ENCODE measurements around the gene MFSD12.
"Not testable (repeated sequence)": the region's sequence is repeated elsewhere in the genome, so short reads cannot be mapped to it uniquely, and the experiment has no call there.

Gene MFSD12

GRCh38 chr19:3584036-3584802 is 26.8 kb upstream of the MFSD12 start:
- not testable (repeated sequence) for DNase-seq (ENCODE audit: low read depth in 2 of 2)

DNA sequence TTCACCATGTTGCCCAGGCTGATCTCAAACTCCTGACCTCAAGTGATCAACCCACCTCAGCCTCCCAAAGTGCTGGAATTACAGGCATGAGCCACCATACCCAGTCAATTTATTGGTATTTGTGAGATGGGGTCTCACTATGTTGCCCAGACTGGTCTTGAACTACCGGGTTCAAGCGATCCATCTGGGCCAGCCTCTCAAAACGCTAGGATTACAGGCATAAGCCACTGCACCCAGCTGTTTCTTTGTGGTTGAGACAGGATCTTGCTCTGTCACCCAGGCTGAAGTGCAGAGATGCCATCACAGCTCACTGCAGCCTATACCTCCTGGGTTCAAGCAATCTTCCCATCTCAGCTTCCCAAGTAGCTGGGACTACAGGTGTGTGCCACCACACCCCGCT is 24.4 kb upstream of the MFSD12 start:
- not testable (repeated sequence) for DNase-seq (ENCODE audit: low read depth in 2 of 2)

DNA sequence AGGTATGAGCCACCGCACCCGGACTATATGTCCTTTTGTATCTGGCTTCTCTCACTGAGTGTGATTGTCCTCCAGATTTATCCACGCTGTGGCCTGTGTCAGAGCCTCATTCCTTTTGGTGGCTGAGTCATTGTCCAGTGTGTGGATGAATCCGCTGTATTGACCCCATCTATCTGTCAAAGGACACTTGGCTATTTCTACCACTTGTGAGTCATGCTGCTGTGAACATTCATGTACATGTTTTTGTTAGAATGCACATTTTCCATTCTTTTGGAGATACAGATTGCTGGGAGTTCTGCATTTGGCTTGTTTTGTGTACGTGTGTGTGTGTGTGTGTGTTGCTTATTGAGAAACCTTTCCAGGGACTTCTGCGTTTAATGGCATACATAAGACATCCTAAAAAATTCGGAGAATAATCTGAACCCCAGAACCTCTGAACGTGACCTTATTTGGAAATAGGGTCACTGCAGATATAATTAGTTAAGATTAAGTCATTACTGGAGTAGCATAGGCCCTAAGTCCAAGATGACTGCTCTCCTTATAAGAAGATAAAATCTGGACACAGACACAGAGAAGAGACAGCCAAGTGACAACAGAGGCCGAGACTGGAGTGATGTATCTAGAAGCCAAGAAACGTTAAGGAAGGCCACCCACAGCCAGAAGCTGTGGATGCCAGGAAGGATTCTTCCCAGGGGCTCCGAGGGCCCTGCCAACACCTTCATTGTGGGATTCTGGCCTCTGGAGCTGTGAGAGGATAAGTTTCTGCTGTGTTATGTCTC is 23.0 kb upstream of the MFSD12 start:
- no peak for DNase-seq (ENCODE audit: low read depth in 2 of 2)

DNA sequence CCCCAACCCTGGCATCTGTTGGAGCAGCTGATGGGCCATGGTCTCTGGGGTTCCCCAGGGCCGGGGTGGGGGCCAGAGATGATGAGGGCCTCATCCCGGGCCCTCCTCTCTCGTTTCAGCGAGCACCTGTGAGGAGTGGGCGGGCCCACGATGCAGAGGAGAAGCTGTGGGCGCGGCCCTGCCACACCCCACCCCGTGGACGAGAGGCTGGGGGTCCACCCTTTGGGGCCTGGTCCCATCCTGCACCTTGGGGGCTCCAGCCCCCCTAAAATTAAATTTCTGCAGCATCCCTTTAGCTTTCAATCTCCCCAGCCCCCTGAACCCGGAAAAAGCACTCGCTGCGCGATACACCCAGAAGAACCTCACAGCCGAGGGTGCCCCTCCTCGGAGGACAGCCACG is 21.0 kb upstream of the MFSD12 start:
- no peak for DNase-seq (ENCODE audit: low read depth in 2 of 2)

DNA sequence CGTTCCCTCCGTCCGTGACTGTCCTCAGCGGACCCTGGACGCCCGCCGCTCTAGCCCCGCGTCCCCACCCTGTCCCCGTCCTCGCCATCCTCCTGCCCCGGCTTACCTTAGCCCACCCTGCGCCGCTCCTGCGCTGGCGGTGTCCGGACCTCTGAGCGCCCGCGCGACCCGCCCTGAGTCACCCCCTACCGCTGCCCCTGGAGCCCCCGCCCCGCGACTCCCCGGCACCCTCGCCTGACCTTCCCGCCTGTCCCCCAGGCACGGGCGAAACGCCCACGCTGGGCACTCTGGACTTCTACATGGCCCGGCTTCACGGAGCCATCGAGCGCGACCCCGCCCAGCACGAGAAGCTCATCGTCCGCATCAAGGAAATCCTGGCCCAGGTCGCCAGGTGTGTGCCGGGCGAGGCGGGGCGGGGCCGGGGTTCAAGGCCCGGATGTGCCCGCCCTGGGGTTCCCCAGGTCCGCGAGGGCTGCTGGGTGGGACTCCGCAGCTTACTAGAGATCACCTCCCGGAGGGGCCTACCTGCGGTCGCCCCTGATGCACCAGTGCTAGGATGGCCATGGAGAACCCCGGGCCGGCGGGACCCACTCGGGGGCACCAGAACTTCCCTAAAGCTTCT is 20.4 kb upstream of the MFSD12 start:
- DNase-seq (ENCODE audit: low read depth in 2 of 2): no peak

- no peak for DNase-seq (ENCODE audit: low read depth in 2 of 2)
These were observed 19.5 kb upstream of the MFSD12 start for GRCh38 chr19:3576696-3577443.

DNA sequence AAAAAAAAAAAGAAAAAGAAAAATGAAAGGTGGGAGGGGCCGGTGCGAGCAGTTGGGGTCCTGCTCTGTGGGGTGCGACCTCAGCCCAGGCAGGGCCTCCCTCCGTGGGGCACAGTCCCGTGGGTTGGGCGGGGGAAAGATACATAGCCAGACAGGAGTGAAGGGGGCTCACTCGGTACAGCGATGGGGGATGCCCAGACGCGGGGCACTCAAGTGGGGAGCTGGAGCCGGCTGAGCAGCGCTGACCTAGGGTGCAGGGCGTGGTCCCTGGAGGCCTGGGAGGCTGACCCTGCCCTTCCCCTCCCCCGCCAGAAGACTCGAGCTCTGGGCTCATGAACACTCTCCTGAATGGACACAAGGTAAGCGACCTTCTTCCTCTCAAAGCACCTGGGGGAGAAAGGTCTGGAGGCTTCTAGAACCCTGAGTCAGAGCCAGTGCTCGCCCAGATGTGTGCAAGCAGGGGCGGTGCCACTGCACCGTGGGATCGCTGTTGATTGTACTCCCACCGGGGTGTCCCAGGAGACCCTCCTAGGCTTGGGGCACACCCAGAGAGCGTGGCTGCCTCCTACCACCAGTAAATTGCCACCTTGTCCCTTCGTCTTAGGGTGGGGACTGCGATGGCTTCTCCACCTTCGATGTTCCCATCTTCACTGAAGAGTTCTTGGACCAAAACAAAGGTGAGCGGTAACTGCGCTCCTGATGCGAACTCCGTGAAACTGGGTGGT is 18.7 kb upstream of the MFSD12 start:
- no peak for DNase-seq (ENCODE audit: low read depth in 2 of 2)

DNA sequence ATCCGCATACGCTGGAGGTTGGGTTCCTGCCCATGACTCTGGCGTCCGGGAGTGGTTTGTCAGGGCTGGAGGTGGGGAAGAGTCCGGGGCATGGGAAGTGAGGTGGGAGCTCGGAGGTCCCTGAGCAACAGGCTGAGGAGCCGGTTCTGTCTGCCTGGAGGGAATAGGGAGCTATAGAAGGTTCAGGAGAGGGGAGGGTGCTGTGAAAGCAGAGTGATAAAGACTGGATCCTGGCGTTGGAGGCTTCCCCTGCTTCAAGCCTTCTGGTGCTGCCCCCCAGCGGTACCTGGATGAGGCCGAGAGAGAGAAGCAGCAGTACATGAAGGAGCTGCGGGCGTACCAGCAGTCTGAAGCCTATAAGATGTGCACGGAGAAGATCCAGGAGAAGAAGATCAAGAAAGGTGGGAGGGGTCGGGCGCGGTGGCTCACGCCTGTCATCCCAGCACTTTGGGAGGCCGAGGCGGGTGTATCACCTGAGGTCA is 17.9 kb upstream of the MFSD12 start:
- DNase-seq (ENCODE audit: low read depth in 2 of 2): no peak

GRCh38 chr19:3573858-3574637 is 16.7 kb upstream of the MFSD12 start:
- peak; percentile 47 to 61 for DNase-seq (ENCODE audit: low read depth in 2 of 2)

DNA sequence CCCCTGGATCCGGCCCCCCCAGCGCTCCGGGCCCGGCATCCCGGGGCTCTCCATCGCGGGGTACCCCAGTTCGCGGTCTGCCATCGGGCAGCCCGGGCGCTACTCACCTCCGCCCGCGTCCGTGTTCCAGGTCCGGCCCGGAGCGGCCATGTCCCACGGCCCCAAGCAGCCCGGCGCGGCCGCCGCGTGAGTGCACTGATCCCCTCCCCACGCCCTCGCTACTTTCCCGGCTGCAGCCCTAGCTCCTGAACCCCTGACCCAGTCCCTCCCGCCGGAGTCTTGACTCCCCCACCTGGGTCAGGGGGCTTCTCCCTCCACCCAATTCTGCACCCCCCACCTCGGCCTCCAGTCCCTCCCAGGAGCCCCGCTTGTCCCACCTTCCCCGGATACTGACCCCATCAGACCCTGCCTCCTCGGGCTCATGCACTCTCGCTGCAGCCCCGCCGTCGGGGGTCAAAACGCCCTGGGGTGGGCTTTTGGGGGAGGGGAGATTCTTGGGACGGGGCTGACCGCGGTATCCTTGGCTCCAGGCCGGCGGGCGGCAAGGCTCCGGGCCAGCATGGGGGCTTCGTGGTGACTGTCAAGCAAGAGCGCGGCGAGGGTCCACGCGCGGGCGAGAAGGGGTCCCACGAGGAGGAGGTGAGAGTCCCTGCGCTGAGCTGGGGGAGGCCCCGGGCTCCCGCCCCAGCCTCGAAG is 15.9 kb upstream of the MFSD12 start:
- DNase-seq (ENCODE audit: low read depth in 2 of 2): no peak

DNA sequence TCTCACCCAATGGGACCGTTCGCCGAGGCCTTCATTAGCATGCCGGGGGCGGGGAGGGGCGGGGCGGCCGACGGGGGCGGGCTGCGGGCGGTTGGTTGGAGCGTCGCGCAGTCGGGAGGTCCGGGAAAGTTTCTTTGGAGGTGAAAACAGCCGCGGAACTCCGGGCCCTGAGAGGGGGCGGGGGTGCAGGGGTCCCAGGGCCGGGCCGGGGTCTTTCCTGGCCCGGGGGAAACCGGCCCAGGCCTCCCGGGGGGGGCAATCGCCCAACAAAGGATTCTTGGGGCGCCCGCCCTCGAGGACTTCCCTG is 15.4 kb upstream of the MFSD12 start, which contains the start of gene HMG20B:
TSS of gene HMG20B (plus strand) at position 90 of the 307 bp plus-strand sequence. CDS start 366 bp downstream, outside the sequence.
- DNase-seq (ENCODE audit: low read depth in 2 of 2): no peak

- peak; percentile 99 for DNase-seq (ENCODE audit: low read depth in 2 of 2)
These were observed 14.9 kb upstream of the MFSD12 start for GRCh38 chr19:3572132-3572854.

GRCh38 chr19:3570606-3571011 is 13.2 kb upstream of the MFSD12 start:
- no peak for DNase-seq (ENCODE audit: low read depth in 2 of 2)

GRCh38 chr19:3570042-3570441 is 12.7 kb upstream of the MFSD12 start:
- not testable (repeated sequence) for DNase-seq (ENCODE audit: low read depth in 2 of 2)

DNA sequence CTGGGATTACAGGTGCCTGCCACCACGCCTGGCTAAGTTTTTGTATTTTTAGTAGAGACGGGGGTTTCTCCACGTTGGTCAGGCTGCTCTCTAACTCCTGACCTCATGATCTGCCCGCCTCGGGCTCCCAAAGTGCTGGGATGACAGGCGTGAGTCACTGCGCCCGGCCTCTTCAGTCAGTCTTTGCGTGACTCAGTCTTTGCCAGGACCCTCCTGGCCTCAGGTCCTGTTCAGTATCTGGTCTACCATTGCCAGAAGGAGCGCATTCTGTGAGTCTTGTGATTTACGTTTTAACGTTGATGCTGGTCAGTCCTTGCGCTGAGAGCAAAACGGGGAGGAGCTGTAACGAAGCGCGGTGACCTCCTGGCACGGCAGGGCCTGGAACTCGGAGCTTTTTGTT is 7.8 kb upstream of the MFSD12 start:
- no peak for DNase-seq (ENCODE audit: low read depth in 2 of 2)

DNA sequence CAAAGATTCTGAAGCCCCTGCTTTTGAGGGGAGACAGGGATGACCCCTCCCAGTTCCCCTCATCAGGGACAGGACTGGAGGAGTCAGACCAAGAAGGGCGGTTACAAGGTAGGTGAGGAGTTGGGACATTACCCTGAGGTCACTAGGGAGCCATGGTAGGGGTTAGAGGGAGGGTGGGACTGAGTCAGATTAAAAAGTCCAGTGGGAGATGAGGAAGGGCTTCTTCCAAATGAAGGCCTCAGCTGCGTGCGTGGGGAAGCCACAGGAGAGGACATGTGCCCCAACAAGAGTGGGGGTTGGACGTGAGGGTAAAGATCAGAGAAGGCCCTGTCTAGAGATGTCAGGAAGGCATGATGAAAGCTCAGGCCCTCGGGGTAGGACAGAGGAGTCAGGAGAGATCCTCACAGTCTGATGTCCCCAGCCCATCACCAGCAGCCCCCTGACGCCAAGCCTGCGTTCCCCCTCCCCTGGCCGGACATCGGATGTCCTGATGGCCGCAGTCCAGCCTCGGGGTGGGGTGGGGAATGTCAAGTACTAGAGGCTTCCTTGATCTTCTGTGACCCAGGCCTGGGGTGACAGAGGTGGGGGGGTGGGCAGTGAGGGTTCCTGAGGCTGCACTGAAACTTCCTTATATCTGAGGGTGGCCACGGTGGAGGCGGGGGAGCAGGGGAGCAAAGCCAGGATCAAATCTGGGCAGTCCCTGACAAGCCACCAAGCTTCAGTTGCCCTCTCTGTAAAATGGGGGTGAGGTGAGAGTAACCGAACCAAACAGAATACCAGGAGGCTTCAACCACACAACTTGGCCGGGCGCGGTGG is 6.5 kb upstream of the MFSD12 start:
- no peak for DNase-seq (ENCODE audit: low read depth in 2 of 2)

GRCh38 chr19:3556978-3557460 is 367 bp downstream of the MFSD12 start:
- DNase-seq (ENCODE audit: low read depth in 2 of 2): peak in 1 of 2 donors; percentile 49

DNA sequence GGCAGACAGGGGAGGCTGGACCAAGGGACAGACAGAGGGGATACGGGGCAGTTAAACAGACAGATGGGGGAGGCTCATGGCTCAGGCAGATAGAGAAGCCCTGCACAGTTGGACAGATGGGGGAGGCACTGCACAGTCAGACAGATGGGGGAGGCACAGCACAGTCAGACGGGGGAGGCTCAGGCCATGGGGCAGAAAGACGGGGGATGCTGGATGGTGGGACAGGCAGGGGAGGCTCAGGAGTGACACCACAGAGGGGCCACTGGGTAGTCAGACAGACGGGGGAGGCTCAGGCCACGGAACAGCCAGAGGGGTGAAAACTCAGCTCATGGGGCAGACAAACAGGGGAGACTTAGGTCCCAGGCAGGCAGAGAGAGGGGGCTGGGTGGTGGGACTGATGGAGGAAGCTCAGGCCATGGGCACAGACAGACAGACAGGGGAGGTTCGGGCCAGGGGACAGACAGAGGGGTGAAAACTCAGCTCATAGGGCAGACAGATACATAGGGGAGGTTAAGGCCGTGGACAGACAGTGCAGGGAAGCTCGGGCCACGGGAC is 886 bp downstream of the MFSD12 start:
- DNase-seq (ENCODE audit: low read depth in 2 of 2): no peak
